Endothelial cell of hepatic sinusoid (primary cell): Measurements from ENCODE around the gene AHSG.
"Not testable (repeated sequence)": the region's sequence is repeated elsewhere in the genome, so short reads cannot be mapped to it uniquely, and the experiment has no call there.

Experiments
- in situ Hi-C: cut with HindIII; loops from 2 replicates; pipeline ENCODE4 v1.10.0; 2017; ENCODE audit warnings: low sequenced_read_pairs

Gene AHSG

GRCh38 chr3:186612721-186613636 is at the start of gene AHSG:
AHSG (plus strand) TSS chr3:186613060; CDS start chr3:186613142, 82 bp downstream.
- in situ Hi-C loops: loop anchor here (25.0 kb wide), 1 partner anchor 199 kb away; the partner anchor contains the start of gene RFC4

GRCh38 chr3:186564586-186564985 is 48.3 kb upstream of the AHSG start:
- in situ Hi-C loops: no loop called here

GRCh38 chr3:186566772-186567071 is 46.1 kb upstream of the AHSG start:
- in situ Hi-C loops: no loop called here

GRCh38 chr3:186567072-186567921 is 45.6 kb upstream of the AHSG start, which contains the start of gene TBCCD1:
TBCCD1 (minus strand) TSS chr3:186567339; CDS start chr3:186564329, 3,010 bp downstream.
- in situ Hi-C loops: no loop called here

GRCh38 chr3:186569361-186569760 is 43.5 kb upstream of the AHSG start:
- in situ Hi-C loops: not testable (repeated sequence)

- in situ Hi-C loops: no loop called here
These were observed 43.1 kb upstream of the AHSG start for GRCh38 chr3:186569779-186570095.

- in situ Hi-C loops: no loop called here
These were observed 42.5 kb upstream of the AHSG start, which contains the start of gene DNAJB11 for GRCh38 chr3:186570096-186570940. DNAJB11 (plus strand) TSS chr3:186570720; CDS start chr3:186570898, 178 bp downstream.

- in situ Hi-C loops: no loop called here
These were observed 41.8 kb upstream of the AHSG start for GRCh38 chr3:186570941-186571643.

GRCh38 chr3:186571644-186572013 is 41.2 kb upstream of the AHSG start:
- in situ Hi-C loops: no loop called here

- in situ Hi-C loops: no loop called here
These were observed 35.3 kb upstream of the AHSG start for GRCh38 chr3:186577521-186577920.

- in situ Hi-C loops: no loop called here
These were observed 32.1 kb upstream of the AHSG start for GRCh38 chr3:186580785-186581184.

GRCh38 chr3:186582541-186582940 is 30.3 kb upstream of the AHSG start:
- in situ Hi-C loops: no loop called here

GRCh38 chr3:186583831-186584230 is 29.0 kb upstream of the AHSG start:
- in situ Hi-C loops: no loop called here

- in situ Hi-C loops: not testable (repeated sequence)
These were observed 26.6 kb upstream of the AHSG start for GRCh38 chr3:186586245-186586644.

- in situ Hi-C loops: no loop called here
These were observed 25.7 kb upstream of the AHSG start for GRCh38 chr3:186587183-186587582.

- in situ Hi-C loops: no loop called here
These were observed 24.2 kb upstream of the AHSG start for GRCh38 chr3:186588632-186589031.

GRCh38 chr3:186589121-186589520 is 23.7 kb upstream of the AHSG start:
- in situ Hi-C loops: no loop called here

GRCh38 chr3:186589856-186590579 is 22.8 kb upstream of the AHSG start:
- in situ Hi-C loops: no loop called here

GRCh38 chr3:186590580-186591295 is 22.1 kb upstream of the AHSG start:
- in situ Hi-C loops: no loop called here
